DND-41 (cell line): ENCODE measurements around the gene ZDHHC11.
"Not testable (repeated sequence)": the region's sequence is repeated elsewhere in the genome, so short reads cannot be mapped to it uniquely, and the experiment has no call there.

ENCODE experiments used
- EZH2 ChIP-seq: IDR thresholded peaks from 3 replicates; pipeline ENCODE4 v1.6.1; 2012; ENCODE audit warnings: borderline replicate concordance, low read depth, mild to moderate bottlenecking, moderate library complexity, low read length, inconsistent platforms; ENCODE audit not compliant: severe bottlenecking
- TF ChIP-seq, protein P1 (sequence below): IDR thresholded peaks from 2 replicates; pipeline ENCODE4 v1.5.1; 2012; ENCODE audit warnings: borderline replicate concordance, low read length, moderate library complexity, mild to moderate bottlenecking; ENCODE audit not compliant: poor library complexity, severe bottlenecking; ENCODE audit errors: extremely low read depth

DNA sequence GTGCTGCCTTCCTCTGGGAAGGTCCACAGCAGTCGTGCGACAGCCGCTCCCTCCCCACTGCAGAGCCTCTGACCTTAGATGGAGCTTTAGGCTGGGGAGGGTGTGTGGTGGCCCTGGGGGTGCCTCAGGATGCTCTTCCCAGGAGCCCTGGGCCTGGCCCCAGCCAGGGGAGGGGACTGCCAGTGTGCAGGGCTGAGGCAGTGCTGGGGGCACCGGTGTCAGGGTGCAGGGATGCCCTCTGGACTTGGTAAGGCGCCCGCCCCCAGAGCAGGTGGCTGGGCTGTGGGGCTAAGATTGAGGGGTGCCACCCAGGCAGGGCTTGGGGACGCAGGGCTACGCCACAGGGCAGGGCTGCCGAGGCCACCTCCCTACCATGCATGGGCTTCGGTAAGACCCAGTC lies 80.2 kb downstream of the ZDHHC11 start:
- TF ChIP-seq, protein P1, sequence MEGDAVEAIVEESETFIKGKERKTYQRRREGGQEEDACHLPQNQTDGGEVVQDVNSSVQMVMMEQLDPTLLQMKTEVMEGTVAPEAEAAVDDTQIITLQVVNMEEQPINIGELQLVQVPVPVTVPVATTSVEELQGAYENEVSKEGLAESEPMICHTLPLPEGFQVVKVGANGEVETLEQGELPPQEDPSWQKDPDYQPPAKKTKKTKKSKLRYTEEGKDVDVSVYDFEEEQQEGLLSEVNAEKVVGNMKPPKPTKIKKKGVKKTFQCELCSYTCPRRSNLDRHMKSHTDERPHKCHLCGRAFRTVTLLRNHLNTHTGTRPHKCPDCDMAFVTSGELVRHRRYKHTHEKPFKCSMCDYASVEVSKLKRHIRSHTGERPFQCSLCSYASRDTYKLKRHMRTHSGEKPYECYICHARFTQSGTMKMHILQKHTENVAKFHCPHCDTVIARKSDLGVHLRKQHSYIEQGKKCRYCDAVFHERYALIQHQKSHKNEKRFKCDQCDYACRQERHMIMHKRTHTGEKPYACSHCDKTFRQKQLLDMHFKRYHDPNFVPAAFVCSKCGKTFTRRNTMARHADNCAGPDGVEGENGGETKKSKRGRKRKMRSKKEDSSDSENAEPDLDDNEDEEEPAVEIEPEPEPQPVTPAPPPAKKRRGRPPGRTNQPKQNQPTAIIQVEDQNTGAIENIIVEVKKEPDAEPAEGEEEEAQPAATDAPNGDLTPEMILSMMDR, result not testable (repeated sequence)
- not testable (repeated sequence) for TF ChIP-seq EZH2
